Measurements from ENCODE around the gene FOXL1.

- no peak for TF ChIP-seq CTCF (IDR thresholded peaks at IDR 0.05)
- TF ChIP-seq POLR2A (IDR thresholded peaks at IDR 0.05): no peak
Observed at GRCh38 chr16:86584071-86584685, 5.8 kb downstream of the FOXL1 start.
